GM12878 (cell line): ENCODE results near the gene ZC3H10. TPM values are rescaled to one million over a fixed set of nuclear protein-coding genes. Genes with fewer than 3 reads are reported as not detected.
A peak's percentile ranks its signal among the peaks of the same experiment; 100 is the strongest.

Experiments used
- ATAC-seq: fragments of 200-7000 bp; cut with Tn5 transposase; 3 replicates; pipeline ENCODE4 v1.9.1; 2020; ENCODE audit warnings: mild to moderate bottlenecking, moderate library complexity
- BruUV-seq: library from RNA; stranded (reverse); fragments of 400-500 nt; replicated peaks from 2 replicates; lab custom pipeline; 2021; lab: Mats Ljungman, UMichigan
- CTCF ChIA-PET: fragments of 300-600 bp; sonication (Branson Sonifier 250); formaldehyde crosslinking; extraction: SDS; loops from one replicate; lab custom pipeline; 2021; ENCODE audit warnings: inconsistent platforms; lab: Yijun Ruan, JAX
- POLR2A ChIA-PET: fragments of 350-600 bp; formaldehyde crosslinking; extraction: SDS; loops from one replicate; lab custom pipeline; 2021; ENCODE audit warnings: inconsistent platforms; lab: Charles Lee
- RAD21 ChIA-PET: fragments of 300-600 bp; sonication (Branson Sonifier 250); formaldehyde crosslinking; loops from one replicate; lab custom pipeline; 2023; ENCODE audit warnings: antibody characterized with exemption; ENCODE audit not compliant: unreplicated experiment; lab: Charles Lee
- SMC1A ChIA-PET: fragments of 300-600 bp; sonication (Branson Sonifier 250); formaldehyde crosslinking; loops from one replicate; lab custom pipeline; 2023; ENCODE audit not compliant: unreplicated experiment, uncharacterized antibody; lab: Charles Lee
- DNase-seq: peaks from one replicate; pipeline ENCODE4 v3.0.0-alpha.2; 2011; ENCODE audit warnings: low read depth, low spot score
- FAIRE-seq: peaks from 3 replicates; lab custom pipeline; 2011; peaks lifted over from hg19 to GRCh38; lab: Jason Lieb, UNC
- H2AFZ ChIP-seq: 2 replicates; pipeline ENCODE4 v1.6.0; 2011; ENCODE audit warnings: low read depth, low read length, control low read depth; ENCODE audit not compliant: control insufficient read depth
- H3K27ac ChIP-seq: 2 replicates; pipeline ENCODE4 v1.5.1; 2011; ENCODE audit warnings: control low read depth; ENCODE audit not compliant: control insufficient read depth, insufficient read depth
- H3K27me3 ChIP-seq, 2 experiments: replicated peaks in 1 of 2; 2 replicates each; pipeline versions ENCODE4 v1.6.0 to v1.6.1; 2011; ENCODE audit warnings: low read length in 1 of 2; ENCODE audit not compliant: control insufficient read depth in 2 of 2, insufficient read depth in 2 of 2
- H3K36me3 ChIP-seq, 2 experiments: 2 replicates each; pipeline ENCODE4 v1.5.1; 2011; ENCODE audit warnings: low read length in 1 of 2; ENCODE audit not compliant: control insufficient read depth in 2 of 2, insufficient read depth in 2 of 2
- H3K4me1 ChIP-seq: 2 replicates; pipeline ENCODE4 v1.6.1; 2011; ENCODE audit warnings: mild to moderate bottlenecking, low read length, moderate library complexity, mixed read lengths; ENCODE audit not compliant: control insufficient read depth, insufficient read depth
- H3K4me2 ChIP-seq: 2 replicates; pipeline ENCODE4 v1.6.0; 2011; ENCODE audit warnings: control low read depth; ENCODE audit not compliant: control insufficient read depth, insufficient read depth
- H3K4me3 ChIP-seq: fragments of 200-600 bp; sonication (generic); 2 replicates; pipeline ENCODE4 v1.5.1; 2016
- H3K79me2 ChIP-seq: 2 replicates; pipeline ENCODE4 v1.6.0; 2011; ENCODE audit warnings: low read length; ENCODE audit not compliant: control insufficient read depth, insufficient read depth
- H3K9ac ChIP-seq: 2 replicates; pipeline ENCODE4 v1.8.0; 2011; ENCODE audit warnings: low read length, control low read depth, mixed read lengths; ENCODE audit not compliant: control insufficient read depth, insufficient read depth
- H3K9me3 ChIP-seq: replicated peaks from 3 replicates; pipeline ENCODE4 v1.5.1; 2011; ENCODE audit warnings: mild to moderate bottlenecking, low read length; ENCODE audit not compliant: control insufficient read depth, insufficient read depth
- H4K20me1 ChIP-seq: 2 replicates; pipeline ENCODE4 v1.6.0; 2011; ENCODE audit not compliant: control insufficient read depth, insufficient read depth
- CBX3 ChIP-seq: fragments of 200-600 bp; sonication (generic); IDR thresholded peaks from 2 replicates; pipeline ENCODE4 v1.6.1; 2016; ENCODE audit warnings: low read depth, borderline replicate concordance
- CUX1 ChIP-seq: IDR thresholded peaks from 2 replicates; pipeline ENCODE4 v1.6.1; 2012; ENCODE audit warnings: improper control_type of control experiment, low read depth, low read length; ENCODE audit not compliant: insufficient replicate concordance
- IRF4 ChIP-seq: IDR thresholded peaks from 2 replicates; pipeline ENCODE4 v1.6.1; 2011; ENCODE audit warnings: low read depth, low read length
- JUNB ChIP-seq: IDR thresholded peaks from 2 replicates; pipeline ENCODE4 v1.6.1; 2016; ENCODE audit warnings: antibody characterized with exemption, mild to moderate bottlenecking
- JUND ChIP-seq: IDR thresholded peaks from 2 replicates; pipeline ENCODE4 v1.6.1; 2012; ENCODE audit warnings: low read depth, mild to moderate bottlenecking, low read length, improper control_type of control experiment, moderate library complexity
- MXI1 ChIP-seq: fragments of 150-350 bp; IDR thresholded peaks from 2 replicates; pipeline ENCODE4 v1.6.1; 2011; ENCODE audit warnings: low read depth, mild to moderate bottlenecking, inconsistent platforms, low read length, improper control_type of control experiment
- NFYA ChIP-seq: IDR thresholded peaks from 2 replicates; pipeline ENCODE4 v1.6.1; 2011; ENCODE audit warnings: low read depth, mild to moderate bottlenecking, low read length, improper control_type of control experiment, borderline replicate concordance
- NFYB ChIP-seq: IDR thresholded peaks from 2 replicates; pipeline ENCODE4 v1.6.1; 2011; ENCODE audit warnings: low read depth, mild to moderate bottlenecking, low read length, improper control_type of control experiment, moderate library complexity; ENCODE audit not compliant: insufficient read depth
- NR2C2 ChIP-seq: IDR thresholded peaks from 2 replicates; pipeline ENCODE4 v1.6.1; 2011; ENCODE audit warnings: borderline replicate concordance, low read depth; ENCODE audit not compliant: control insufficient read depth, insufficient read length
- POLR2AphosphoS5 ChIP-seq: IDR thresholded peaks from 2 replicates; pipeline ENCODE4 v1.6.1; 2011; ENCODE audit warnings: mild to moderate bottlenecking, low read length, inconsistent platforms
- RAD51 ChIP-seq: fragments of 450-650 bp; IDR thresholded peaks from 2 replicates; pipeline ENCODE4 v1.6.1; 2016; ENCODE audit warnings: moderate library complexity, mild to moderate bottlenecking, inconsistent platforms
- RBBP5 ChIP-seq: fragments of 200-600 bp; sonication (generic); conservative IDR thresholded peaks from 2 replicates; pipeline ENCODE4 v1.6.1; 2016
- RCOR1 ChIP-seq: conservative IDR thresholded peaks from 2 replicates; pipeline ENCODE4 v1.6.1; 2012; ENCODE audit warnings: low read depth, low read length, improper control_type of control experiment
- RELB ChIP-seq: fragments of 450-650 bp; IDR thresholded peaks from 2 replicates; pipeline ENCODE4 v1.6.1; 2017; ENCODE audit warnings: low read depth, mild to moderate bottlenecking, moderate library complexity
- WGBS: methylation state at CpG from one replicate; pipeline ENCODE4 v1.1.6; 2016; ENCODE audit warnings: low lambda C conversion rate; ENCODE audit not compliant: insufficient replicate concordance, insufficient coverage; ENCODE audit errors: missing lambda C conversion rate; 5-methylcytosine and 5-hydroxymethylcytosine counted together
- in situ Hi-C: fragments of 300-500 bp; cut with MboI; formaldehyde crosslinking; loops from 9 replicates; pipeline ENCODE4 v1.14.3; 2018; ENCODE audit warnings: mixed read lengths
- intact Hi-C: fragments of 100-400 bp; cut with micrococcal nuclease; formaldehyde crosslinking; loops from one replicate; pipeline ENCODE4 v1.14.2; 2022; ENCODE audit not compliant: unreplicated experiment
- polyA plus RNA-seq, 11 experiments: library from polyadenylated mRNA; depleted of rRNA in 4 of 11; unstranded in 6 of 11; stranded (reverse) in 5 of 11; fragments of >200 nt; fragmentation: Nextera tagmentation in 4 of 11; fragmentation: Illumina TruSeq in 1 of 11; extraction: Ambion mirVana in 4 of 11; extraction: Trizol in 1 of 11; gene quantifications; 1 replicate in 1 of 11; 2 replicates in 10 of 11; pipeline versions ENCODE4 v1.2.1 to v1.2.3, GENCODE V29; 2011 to 2016; ENCODE audit warnings: inconsistent platforms in 2 of 11, missing spikeins in 2 of 11, low read depth in 1 of 11
- total RNA-seq, 4 experiments: library from RNA; depleted of rRNA in 3 of 4; stranded (reverse); fragments of >200 nt in 3 of 4; fragmentation: Illumina TruSeq in 1 of 4; extraction: Trizol in 1 of 4; gene quantifications; 2 replicates each; pipeline versions ENCODE4 v1.2.1 to v1.2.3, GENCODE V29; 2013 to 2021

Gene ZC3H10
- total and polyA plus RNA-seq, 10 of the 15 experiments (the other 5 are each of a cell fraction or from before 2014, with no cell fraction given): 0.56 to 6.4 (median 3.7) TPM

GRCh38 chr12:56128670-56129205, 10.7 kb downstream of the ZC3H10 start:
- RAD21 ChIA-PET: interaction anchor here (0.6 to 6.8 kb wide), 12 partner anchors 9 to 505 kb away, joined by 3 to 98 read pairs (median 5); partner anchors contain the start of genes MYL6, MYL6B, RPL41 and SMARCC2
- TF ChIP-seq JUNB: peak; percentile 49
- no peak for TF ChIP-seq CBX3
- TF ChIP-seq JUND: 0 out of 2 replicates have a peak, but pooled peaks have one; percentile 29
- no peak for TF ChIP-seq RCOR1
- TF ChIP-seq IRF4: peak; percentile 41; the same call in 1 of the 2 replicates
- no peak for TF ChIP-seq RBBP5
- no peak for TF ChIP-seq CUX1
- 0 out of 2 replicates have a peak, but pooled peaks have one; percentile 1 for TF ChIP-seq MXI1
- no peak for TF ChIP-seq NR2C2
- no peak for TF ChIP-seq RELB
- TF ChIP-seq NFYB: no peak
- no peak for TF ChIP-seq NFYA
- no peak for TF ChIP-seq RAD51
- no peak for TF ChIP-seq POLR2AphosphoS5

More at GRCh38 chr12:56128670-56129205, 10.7 kb downstream of the ZC3H10 start:
- Histone ChIP-seq H4K20me1 (no peaks in the 10 kb centered on the region), H3K27me3 (no peaks in the 10 kb centered on the region), H3K9ac (peak overlapping the region; percentile 78), H3K9me3 (no peaks in the 10 kb centered on the region), H3K27ac (peak overlapping the region; percentile 63), H3K36me3 (peaks cover 14 to 16% of the 10 kb centered on the region in 2 experiments), H3K4me1 (peaks cover 24% of the 10 kb centered on the region), H3K79me2 (peaks cover 21% of the 10 kb centered on the region), H3K4me2 (peak overlapping the region; percentile 98), H2AFZ (peak overlapping the region; percentile 69), H3K4me3 (peak overlapping the region; percentile 93)
- no peak for FAIRE-seq
- CTCF ChIA-PET: interaction anchor here (0.9 to 10.3 kb wide), 12 partner anchors 8 to 390 kb away, joined by 3 to 129 read pairs (median 11); partner anchors contain the start of genes PA2G4, RNF41, RPL41 and SMARCC2
- peak; percentile 5; the same call in 1 of the 3 replicates for ATAC-seq
- WGBS: under 1% methylated on average over 20 of the region's 20 CpGs
- SMC1A ChIA-PET: interaction anchor here (0.6 to 4.8 kb wide), 11 partner anchors 10 to 508 kb away, joined by 3 to 68 read pairs (median 6); partner anchors contain the start of genes MYL6, MYL6B, PA2G4 and RNF41
- no TSS peak for BruUV-seq
- in situ Hi-C loops: no loop called here
- DNase-seq: no peak
- intact Hi-C loops: loop anchor here (5.0 to 10.0 kb wide), 2 partner anchors 339 to 516 kb away; partner anchors contain the start of genes ATP5F1B and SPRYD4
- POLR2A ChIA-PET: interaction anchor here (1.0 to 4.5 kb wide), 15 partner anchors 8 to 508 kb away, joined by 3 to 56 read pairs (median 5); partner anchors contain the start of genes ANKRD52, CNPY2, MYL6 and MYL6B
